Vagina (tissue), 2 donors: ENCODE data around the gene ABCG2. TPM values are rescaled to one million over a fixed set of nuclear protein-coding genes. Genes with fewer than 3 reads are reported as not detected.
A peak's percentile ranks its signal among the peaks of the same experiment; 100 is the strongest.

Experiments used
- DNase-seq, 2 donors: peaks; one replicate each; pipeline ENCODE4 v3.0.0-alpha.2; 2017; ENCODE audit errors: extremely low spot score in 2 of 2
- H3K27ac ChIP-seq: fragments of 200-600 bp; sonication (generic); one replicate; pipeline ENCODE4 v1.5.1; 2019
- H3K27me3 ChIP-seq: fragments of 200-600 bp; sonication (generic); one replicate; pipeline ENCODE4 v1.5.1; 2019
- H3K36me3 ChIP-seq, 2 donors: fragments of 200-600 bp; sonication (generic); one replicate each; pipeline ENCODE4 v1.5.1; 2017 to 2019
- H3K4me1 ChIP-seq: fragments of 200-600 bp; sonication (generic); one replicate; pipeline ENCODE4 v1.5.1; 2019
- H3K4me3 ChIP-seq, 2 donors: fragments of 200-600 bp; sonication (generic); 1 replicate in 1 of 2; 2 replicates in 1 of 2; pipeline ENCODE4 v1.5.1; 2016 to 2019
- H3K9me3 ChIP-seq: fragments of 200-600 bp; sonication (generic); one replicate; pipeline ENCODE4 v1.5.1; 2019
- POLR2A ChIP-seq, 2 donors: fragments of 450-650 bp; IDR thresholded peaks; one replicate each; pipeline ENCODE4 v1.6.1; 2017; ENCODE audit warnings: antibody characterized with exemption in 2 of 2, mild to moderate bottlenecking in 2 of 2, moderate library complexity in 2 of 2
- POLR2AphosphoS5 ChIP-seq, 2 donors: sonication (generic); formaldehyde crosslinking; IDR thresholded peaks; one replicate each; pipeline ENCODE4 v1.9.0; 2017; ENCODE audit warnings: antibody characterized with exemption in 2 of 2, mild to moderate bottlenecking in 2 of 2, low read depth in 1 of 2; ENCODE audit not compliant: insufficient read depth in 1 of 2
- intact Hi-C: fragments of 100-400 bp; cut with DNase I; formaldehyde crosslinking; loops from one replicate; pipeline ENCODE4 v1.15.1; 2023
- total RNA-seq: library from RNA; depleted of rRNA; stranded (reverse); fragments of >200 nt; gene quantifications from one replicate; pipeline ENCODE4 v1.2.3, GENCODE V29; 2016
- TF ChIP-seq, protein P1 (sequence below), 3 experiments: fragments of 450-650 bp in 2 of 3; fragments of 200-600 bp in 1 of 3; sonication (generic) in 1 of 3; IDR thresholded peaks; one replicate each; pipeline ENCODE4 v1.5.1; 2017 to 2019; ENCODE audit warnings: antibody characterized with exemption in 3 of 3, mild to moderate bottlenecking in 2 of 3, moderate library complexity in 2 of 3

The ABCG2 gene
- total RNA-seq, 1 donor from 2014 or later: 7.4 TPM

DNA sequence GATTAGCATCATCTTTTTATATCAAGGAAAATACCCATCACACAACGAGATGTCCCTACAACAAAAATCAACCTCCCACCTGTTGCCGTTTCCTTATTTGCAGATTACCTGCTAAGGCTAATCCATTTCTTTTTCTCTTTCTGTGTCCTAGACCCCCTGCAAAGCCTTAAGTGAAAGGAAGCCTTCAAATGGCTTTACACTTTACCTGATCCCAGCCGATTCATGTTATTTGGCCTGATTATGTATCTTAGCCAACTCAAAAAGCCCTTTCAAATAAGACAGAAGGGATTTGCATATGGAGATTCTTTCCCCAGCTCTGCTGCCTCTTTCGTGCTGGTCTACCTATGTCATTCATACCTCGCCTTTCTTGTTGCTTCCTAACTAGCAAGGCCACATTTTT lies 14.4 kb downstream of the ABCG2 start:
- no peak for DNase-seq
- Histone ChIP-seq H3K27ac (no peak overlapping the region), H3K36me3 (no peaks in the 10 kb centered on the region), H3K9me3 (no peaks in the 10 kb centered on the region), H3K4me1 (no peaks in the 10 kb centered on the region), H3K27me3 (no peaks in the 10 kb centered on the region), H3K4me3 (no peak overlapping the region)
- TF ChIP-seq, protein P1, sequence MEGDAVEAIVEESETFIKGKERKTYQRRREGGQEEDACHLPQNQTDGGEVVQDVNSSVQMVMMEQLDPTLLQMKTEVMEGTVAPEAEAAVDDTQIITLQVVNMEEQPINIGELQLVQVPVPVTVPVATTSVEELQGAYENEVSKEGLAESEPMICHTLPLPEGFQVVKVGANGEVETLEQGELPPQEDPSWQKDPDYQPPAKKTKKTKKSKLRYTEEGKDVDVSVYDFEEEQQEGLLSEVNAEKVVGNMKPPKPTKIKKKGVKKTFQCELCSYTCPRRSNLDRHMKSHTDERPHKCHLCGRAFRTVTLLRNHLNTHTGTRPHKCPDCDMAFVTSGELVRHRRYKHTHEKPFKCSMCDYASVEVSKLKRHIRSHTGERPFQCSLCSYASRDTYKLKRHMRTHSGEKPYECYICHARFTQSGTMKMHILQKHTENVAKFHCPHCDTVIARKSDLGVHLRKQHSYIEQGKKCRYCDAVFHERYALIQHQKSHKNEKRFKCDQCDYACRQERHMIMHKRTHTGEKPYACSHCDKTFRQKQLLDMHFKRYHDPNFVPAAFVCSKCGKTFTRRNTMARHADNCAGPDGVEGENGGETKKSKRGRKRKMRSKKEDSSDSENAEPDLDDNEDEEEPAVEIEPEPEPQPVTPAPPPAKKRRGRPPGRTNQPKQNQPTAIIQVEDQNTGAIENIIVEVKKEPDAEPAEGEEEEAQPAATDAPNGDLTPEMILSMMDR (IDR thresholded peaks at IDR 0.05): no peak
- TF ChIP-seq POLR2A (IDR thresholded peaks at IDR 0.05): no peak
- no peak for TF ChIP-seq POLR2AphosphoS5 (IDR thresholded peaks at IDR 0.05; ENCODE audit: insufficient read depth in 1 of 2, low read depth in 1 of 2)
- intact Hi-C loops: no loop called here

DNA sequence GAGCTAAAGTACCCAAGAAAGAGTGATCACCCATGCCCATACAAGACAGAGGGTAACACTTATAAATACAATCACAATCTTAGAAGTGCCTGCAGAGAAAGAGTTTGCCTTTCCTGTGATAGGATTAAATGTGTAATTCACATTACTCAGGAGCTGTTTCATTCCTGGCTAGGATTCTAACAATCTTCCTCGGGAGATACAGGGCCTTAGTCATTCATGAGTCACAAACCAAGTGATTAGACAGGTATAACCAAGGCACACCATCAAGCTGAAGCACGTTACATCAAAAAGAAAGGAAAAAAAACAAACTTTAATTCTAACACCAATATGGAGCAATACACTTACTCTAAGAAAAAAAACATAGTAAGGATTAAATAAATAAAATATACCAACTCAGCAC lies 14.9 kb downstream of the ABCG2 start:
- Histone ChIP-seq H3K36me3 (no peaks in the 10 kb centered on the region), H3K9me3 (no peaks in the 10 kb centered on the region), H3K27me3 (no peaks in the 10 kb centered on the region), H3K4me3 (no peak overlapping the region), H3K27ac (no peak overlapping the region), H3K4me1 (no peaks in the 10 kb centered on the region)
- no peak for DNase-seq
- peak in 1 of 2 donors; percentile 81 for TF ChIP-seq POLR2AphosphoS5 (IDR thresholded peaks at IDR 0.05; ENCODE audit: insufficient read depth in 1 of 2, low read depth in 1 of 2)
- TF ChIP-seq, protein P1 (IDR thresholded peaks at IDR 0.05): no peak
- intact Hi-C loops: no loop called here

DNA sequence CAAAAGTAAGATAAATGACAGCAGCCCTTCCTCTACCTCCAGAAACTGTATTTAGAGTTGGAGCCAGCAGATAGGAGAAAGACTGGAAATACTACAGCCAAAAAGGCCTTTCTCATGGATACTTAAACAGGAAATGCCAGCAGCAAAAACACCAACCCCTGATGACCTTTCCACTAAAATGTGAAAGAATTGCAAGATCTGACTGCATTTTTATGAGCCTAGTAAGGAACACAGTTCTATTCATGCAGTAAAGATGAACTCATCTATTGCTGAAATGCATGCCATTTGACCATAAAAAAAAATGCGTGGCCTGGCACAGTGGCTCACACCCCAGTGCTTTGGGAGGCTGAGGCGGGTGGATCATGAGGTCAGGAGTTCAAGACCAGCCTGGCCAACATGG lies 19.9 kb downstream of the ABCG2 start:
- no peaks in the 10 kb centered on the region for H3K9me3 ChIP-seq
- no peak for DNase-seq
- H3K4me3 ChIP-seq: no peak overlapping the region
- H3K27me3 ChIP-seq: no peaks in the 10 kb centered on the region
- no peak overlapping the region for H3K27ac ChIP-seq
- intact Hi-C loops: no loop called here
- H3K36me3 ChIP-seq: no peaks in the 10 kb centered on the region
- no peak for TF ChIP-seq POLR2AphosphoS5 (IDR thresholded peaks at IDR 0.05; ENCODE audit: insufficient read depth in 1 of 2, low read depth in 1 of 2)
- TF ChIP-seq, protein P1 (IDR thresholded peaks at IDR 0.05): no peak
- TF ChIP-seq POLR2A (IDR thresholded peaks at IDR 0.05): no peak
- H3K4me1 ChIP-seq: no peaks in the 10 kb centered on the region

DNA sequence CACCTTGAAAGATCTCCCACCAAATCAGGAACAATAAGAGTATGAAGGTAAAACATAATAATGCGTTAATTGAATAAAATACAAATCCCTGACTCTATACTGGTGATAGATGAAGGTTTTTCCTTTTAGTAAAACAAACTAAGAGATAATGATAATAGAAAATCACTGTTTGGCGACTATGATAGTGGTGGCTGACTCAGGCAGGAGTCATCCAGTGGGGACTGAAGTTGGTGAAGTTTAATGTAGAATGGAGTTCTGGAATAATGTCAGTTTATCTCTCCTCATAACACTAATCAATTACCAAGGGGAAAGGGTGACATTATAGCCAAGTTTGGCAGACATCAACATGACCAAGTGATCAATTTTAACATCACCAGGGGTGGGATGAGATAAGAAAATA lies 21.3 kb downstream of the ABCG2 start:
- intact Hi-C loops: no loop called here
- H3K4me1 ChIP-seq: no peaks in the 10 kb centered on the region
- no peaks in the 10 kb centered on the region for H3K9me3 ChIP-seq
- no peak for DNase-seq
- no peak overlapping the region for H3K27ac ChIP-seq
- no peaks in the 10 kb centered on the region for H3K36me3 ChIP-seq
- H3K27me3 ChIP-seq: no peaks in the 10 kb centered on the region
- TF ChIP-seq POLR2A (IDR thresholded peaks at IDR 0.05): no peak
- no peak for TF ChIP-seq POLR2AphosphoS5 (IDR thresholded peaks at IDR 0.05; ENCODE audit: insufficient read depth in 1 of 2, low read depth in 1 of 2)
- TF ChIP-seq, protein P1 (IDR thresholded peaks at IDR 0.05): no peak
- no peak overlapping the region for H3K4me3 ChIP-seq

DNA sequence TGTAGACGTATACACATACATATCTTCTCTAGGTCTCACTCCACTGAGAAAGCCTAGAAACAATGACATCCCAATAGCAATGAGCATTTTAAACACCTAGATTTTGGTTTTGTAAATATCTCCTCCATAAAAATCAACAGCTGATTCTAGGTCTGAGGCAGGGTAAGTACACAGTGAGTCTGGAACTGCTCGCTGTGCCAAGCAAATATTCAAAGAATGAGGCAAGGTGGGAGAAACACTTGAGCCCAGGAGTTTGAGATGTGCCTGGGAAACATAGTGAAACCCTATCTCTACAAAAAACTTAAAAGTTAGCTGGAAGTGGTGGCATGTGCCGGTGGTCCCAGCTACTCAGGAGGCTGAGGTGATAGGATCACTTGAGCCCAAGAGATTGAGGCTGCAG lies 22.2 kb downstream of the ABCG2 start:
- Histone ChIP-seq H3K27ac (no peak overlapping the region), H3K36me3 (no peaks in the 10 kb centered on the region), H3K4me3 (no peak overlapping the region), H3K4me1 (no peaks in the 10 kb centered on the region), H3K27me3 (no peaks in the 10 kb centered on the region), H3K9me3 (no peaks in the 10 kb centered on the region)
- no peak for DNase-seq
- TF ChIP-seq POLR2AphosphoS5 (IDR thresholded peaks at IDR 0.05; ENCODE audit: insufficient read depth in 1 of 2, low read depth in 1 of 2) (no peak), POLR2A (IDR thresholded peaks at IDR 0.05) (no peak)
- TF ChIP-seq, protein P1 (IDR thresholded peaks at IDR 0.05): no peak
- intact Hi-C loops: no loop called here
